Cardiac fibroblast (primary cell): ENCODE data around the gene ZNF880.
A peak's percentile ranks its signal among the peaks of the same experiment; 100 is the strongest.

Experiments used
- DNase-seq, 2 donors: peaks; one replicate each; pipeline versions ENCODE4 v3.0.0 to v3.0.0-alpha.2; 2010; ENCODE audit warnings: low read depth in 2 of 2
- H3K4me3 ChIP-seq, 2 donors: replicated peaks in 1 of 2; 1 replicate in 1 of 2; 2 replicates in 1 of 2; pipeline ENCODE4 v1.5.1; 2011; ENCODE audit warnings: low read depth in 2 of 2, low read length in 2 of 2, mild to moderate bottlenecking in 2 of 2, moderate library complexity in 1 of 2
- TF ChIP-seq, protein P1 (sequence below): IDR thresholded peaks from one replicate; pipeline ENCODE4 v1.5.1; 2011; ENCODE audit warnings: low read depth, mild to moderate bottlenecking, low read length, inconsistent platforms

The ZNF880 gene

DNA sequence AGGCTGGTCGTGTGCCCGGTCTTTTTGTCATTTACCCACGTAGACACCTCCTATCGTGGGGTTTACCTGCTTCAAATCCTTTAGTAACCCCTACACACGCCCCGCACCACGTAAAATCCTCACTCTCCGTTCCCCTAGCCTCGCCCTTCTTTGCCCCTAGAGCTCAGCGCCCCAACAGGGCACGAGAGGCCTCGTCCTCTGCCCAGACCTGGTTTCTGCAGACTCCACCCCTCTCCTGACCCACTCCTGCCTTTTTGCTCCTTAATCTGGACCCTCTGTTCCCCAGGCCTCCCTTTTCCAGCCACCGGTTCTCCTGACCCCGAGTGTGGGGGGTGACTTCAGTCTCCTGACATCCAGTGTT, 28.3 kb downstream of the ZNF880 start:
- H3K4me3 ChIP-seq: peak overlapping the region; percentile 69 to 87
- TF ChIP-seq, protein P1, sequence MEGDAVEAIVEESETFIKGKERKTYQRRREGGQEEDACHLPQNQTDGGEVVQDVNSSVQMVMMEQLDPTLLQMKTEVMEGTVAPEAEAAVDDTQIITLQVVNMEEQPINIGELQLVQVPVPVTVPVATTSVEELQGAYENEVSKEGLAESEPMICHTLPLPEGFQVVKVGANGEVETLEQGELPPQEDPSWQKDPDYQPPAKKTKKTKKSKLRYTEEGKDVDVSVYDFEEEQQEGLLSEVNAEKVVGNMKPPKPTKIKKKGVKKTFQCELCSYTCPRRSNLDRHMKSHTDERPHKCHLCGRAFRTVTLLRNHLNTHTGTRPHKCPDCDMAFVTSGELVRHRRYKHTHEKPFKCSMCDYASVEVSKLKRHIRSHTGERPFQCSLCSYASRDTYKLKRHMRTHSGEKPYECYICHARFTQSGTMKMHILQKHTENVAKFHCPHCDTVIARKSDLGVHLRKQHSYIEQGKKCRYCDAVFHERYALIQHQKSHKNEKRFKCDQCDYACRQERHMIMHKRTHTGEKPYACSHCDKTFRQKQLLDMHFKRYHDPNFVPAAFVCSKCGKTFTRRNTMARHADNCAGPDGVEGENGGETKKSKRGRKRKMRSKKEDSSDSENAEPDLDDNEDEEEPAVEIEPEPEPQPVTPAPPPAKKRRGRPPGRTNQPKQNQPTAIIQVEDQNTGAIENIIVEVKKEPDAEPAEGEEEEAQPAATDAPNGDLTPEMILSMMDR: peak; percentile 8
- peak in 1 of 2 donors; percentile 21 for DNase-seq

DNA sequence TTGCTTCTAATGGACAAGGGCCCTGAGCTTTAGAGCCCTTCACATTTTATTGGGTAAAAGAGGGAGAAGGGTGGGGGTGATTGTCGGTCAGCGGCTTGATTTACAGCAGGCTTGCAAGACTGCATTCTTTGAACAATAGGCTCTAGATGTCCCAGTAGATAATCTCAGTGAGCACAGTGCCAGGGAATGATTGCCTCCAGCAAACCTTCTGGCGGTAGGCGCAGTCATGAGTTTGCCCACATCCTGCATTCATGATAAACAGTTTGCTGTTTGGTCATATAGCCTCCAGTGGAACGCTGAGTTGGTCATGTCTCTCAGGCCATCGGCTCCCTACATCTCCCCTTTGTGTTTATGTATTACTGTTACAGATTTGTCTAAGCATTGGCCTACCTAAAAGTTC, 40.6 kb downstream of the ZNF880 start:
- no peak for DNase-seq
- TF ChIP-seq, protein P1: no peak
- no peak overlapping the region for H3K4me3 ChIP-seq

DNA sequence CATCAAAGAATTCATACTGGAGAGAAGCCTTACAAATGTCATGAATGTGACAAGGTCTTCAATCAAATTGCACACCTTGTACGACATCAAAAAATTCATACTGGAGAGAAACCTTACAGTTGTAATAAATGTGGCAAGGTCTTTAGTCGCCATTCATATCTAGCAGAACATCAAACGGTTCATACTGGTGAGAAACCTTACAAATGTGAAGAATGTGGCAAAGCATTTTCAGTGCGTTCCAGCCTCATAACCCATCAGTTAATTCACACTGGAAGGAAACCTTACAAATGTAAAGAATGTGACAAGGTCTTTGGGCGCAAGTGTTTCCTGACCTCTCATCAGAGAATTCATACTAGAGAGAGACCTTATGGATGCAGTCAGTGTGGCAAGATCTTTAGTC, 46.0 kb downstream of the ZNF880 start:
- DNase-seq: no peak
- H3K4me3 ChIP-seq: no peak overlapping the region
- TF ChIP-seq, protein P1: no peak

- DNase-seq: no peak
- no peak within 1 kb of the TSS for H3K4me3 ChIP-seq
- TF ChIP-seq, protein P1: no peak
These were observed 59.2 kb downstream of the ZNF880 start, which contains the start of gene ZNF534 for GRCh38 chr19:52428937-52429336. Gene ZNF534 (plus strand): TSS chr19:52429148. CDS start chr19:52431475, 2,327 bp downstream.
